Muscle of leg (tissue), 11 donors: Measurements from ENCODE around the gene C1QTNF7. TPM values are rescaled to one million over a fixed set of nuclear protein-coding genes. Genes with fewer than 3 reads are reported as not detected.

Experiments
- DNase-seq: peaks from one replicate; pipeline ENCODE4 v3.0.0; 2013
- H3K27ac ChIP-seq: one replicate; pipeline ENCODE4 v1.5.1; 2013; ENCODE audit warnings: mild to moderate bottlenecking, low read length, control low read depth
- H3K27me3 ChIP-seq: one replicate; pipeline ENCODE4 v1.6.1; 2013; ENCODE audit warnings: low read length; ENCODE audit not compliant: control insufficient read depth, insufficient read depth
- H3K36me3 ChIP-seq: one replicate; pipeline ENCODE4 v1.6.1; 2013; ENCODE audit warnings: low read length; ENCODE audit not compliant: control insufficient read depth, insufficient read depth
- H3K4me1 ChIP-seq: one replicate; pipeline ENCODE4 v1.6.1; 2013; ENCODE audit warnings: low read length; ENCODE audit not compliant: control insufficient read depth, insufficient read depth
- H3K4me3 ChIP-seq: one replicate; pipeline ENCODE4 v1.5.1; 2013; ENCODE audit warnings: low read length, control low read depth
- H3K9me3 ChIP-seq: replicated peaks from 2 replicates; pipeline ENCODE4 v1.6.1; 2013; ENCODE audit warnings: low read depth, low read length; ENCODE audit not compliant: control insufficient read depth
- WGBS: methylation state at CpG from one replicate; pipeline ENCODE4 v1.1.5; 2013; ENCODE audit warnings: missing lambda C conversion rate; ENCODE audit not compliant: insufficient coverage; 5-methylcytosine and 5-hydroxymethylcytosine counted together
- polyA plus RNA-seq, 8 donors: library from polyadenylated mRNA; unstranded; fragments of 120-200 nt; gene quantifications; one replicate each; pipeline versions ENCODE4 v1.2.1 to v1.2.3, GENCODE V29; 2013; ENCODE audit warnings: inconsistent platforms in 1 of 8, low replicate concordance in 1 of 8; ENCODE audit not compliant: insufficient read length in 8 of 8, insufficient read depth in 1 of 8
- total RNA-seq: library from RNA; stranded (reverse); fragments of 120-200 nt; gene quantifications from one replicate; pipeline ENCODE4 v1.2.4, GENCODE V29; 2013

C1QTNF7 gene
- total and polyA plus RNA-seq, 9 donors, result 0.66 to 3.2 (median 1.2) TPM

DNA sequence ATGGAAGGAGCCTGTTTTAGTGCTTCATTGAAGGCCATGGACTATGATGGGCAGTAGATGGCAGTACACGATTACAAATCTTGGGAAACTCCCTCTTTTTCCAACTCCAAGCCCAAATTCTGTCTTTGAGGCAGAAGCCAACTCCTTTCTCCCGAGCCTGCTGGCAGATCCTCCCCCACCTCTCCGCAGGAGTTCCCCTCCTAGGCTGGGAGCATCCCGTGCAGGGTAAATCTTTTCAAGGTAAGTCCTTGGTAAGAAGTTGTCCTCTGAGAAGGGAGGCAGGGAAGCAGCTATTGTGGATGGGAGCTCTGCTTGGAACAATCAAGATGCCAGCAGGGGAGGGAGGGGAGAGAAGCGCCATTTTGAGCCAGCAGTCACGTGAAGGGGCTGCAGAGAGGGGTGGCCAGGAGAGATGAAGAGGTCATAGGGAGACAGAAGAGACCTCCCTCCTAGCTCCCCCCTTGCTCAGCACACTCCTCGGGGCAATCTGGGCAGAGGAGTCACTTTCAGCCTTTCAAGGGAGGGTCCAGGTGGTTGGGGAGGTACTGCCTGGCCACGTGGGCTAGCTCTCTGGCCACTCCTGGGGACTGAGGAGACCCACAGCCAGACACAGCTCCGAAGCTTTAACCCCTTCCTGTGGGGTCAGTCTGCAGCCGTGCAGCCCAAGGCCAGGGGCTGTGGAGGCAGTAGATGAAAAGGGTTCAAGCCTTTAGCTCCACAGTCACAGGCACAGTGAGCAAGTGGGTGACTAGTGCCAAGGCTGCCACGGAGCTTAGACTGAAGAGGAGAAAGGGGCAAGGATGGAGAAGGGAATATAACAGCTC lies 51.5 kb downstream of the C1QTNF7 start:
- Histone ChIP-seq H3K4me1 (peaks cover 7% of the 10 kb centered on the region), H3K27ac (peak overlapping the region; percentile 78), H3K4me3 (peak overlapping the region; percentile 46)

DNA sequence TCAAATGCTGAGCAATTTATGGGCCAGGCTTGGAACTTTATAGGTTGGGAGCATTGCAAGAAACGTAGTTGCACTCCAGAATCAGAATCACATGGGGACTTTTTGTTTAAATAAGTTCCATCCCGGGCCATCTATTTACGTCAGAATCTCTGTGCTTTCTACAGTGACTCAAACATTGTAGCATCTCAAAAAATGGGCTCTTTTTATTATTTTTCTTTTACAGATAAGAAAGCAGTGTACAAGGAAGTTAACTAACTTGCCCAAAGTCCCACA lies 52.0 kb downstream of the C1QTNF7 start:
- Histone ChIP-seq H3K36me3 (peaks cover 21% of the 10 kb centered on the region), H3K27me3 (no peaks in the 10 kb centered on the region), H3K9me3 (peaks cover 3% of the 10 kb centered on the region), H3K4me3 (peak overlapping the region; percentile 46), H3K27ac (peak overlapping the region; percentile 78), H3K4me1 (peaks cover 7% of the 10 kb centered on the region)
- WGBS, result no CpG with 5 or more reads among the region's 3 CpGs
- DNase-seq, result peak; percentile 87

More for the DNA sequence above, 51.5 kb downstream of the C1QTNF7 start:
- peaks cover 19% of the 10 kb centered on the region for H3K36me3 ChIP-seq
- H3K9me3 ChIP-seq, result no peaks in the 10 kb centered on the region
- H3K27me3 ChIP-seq, result no peaks in the 10 kb centered on the region
- WGBS, result 15% methylated on average over 4 of the region's 11 CpGs
- peak; percentile 95 for DNase-seq

DNA sequence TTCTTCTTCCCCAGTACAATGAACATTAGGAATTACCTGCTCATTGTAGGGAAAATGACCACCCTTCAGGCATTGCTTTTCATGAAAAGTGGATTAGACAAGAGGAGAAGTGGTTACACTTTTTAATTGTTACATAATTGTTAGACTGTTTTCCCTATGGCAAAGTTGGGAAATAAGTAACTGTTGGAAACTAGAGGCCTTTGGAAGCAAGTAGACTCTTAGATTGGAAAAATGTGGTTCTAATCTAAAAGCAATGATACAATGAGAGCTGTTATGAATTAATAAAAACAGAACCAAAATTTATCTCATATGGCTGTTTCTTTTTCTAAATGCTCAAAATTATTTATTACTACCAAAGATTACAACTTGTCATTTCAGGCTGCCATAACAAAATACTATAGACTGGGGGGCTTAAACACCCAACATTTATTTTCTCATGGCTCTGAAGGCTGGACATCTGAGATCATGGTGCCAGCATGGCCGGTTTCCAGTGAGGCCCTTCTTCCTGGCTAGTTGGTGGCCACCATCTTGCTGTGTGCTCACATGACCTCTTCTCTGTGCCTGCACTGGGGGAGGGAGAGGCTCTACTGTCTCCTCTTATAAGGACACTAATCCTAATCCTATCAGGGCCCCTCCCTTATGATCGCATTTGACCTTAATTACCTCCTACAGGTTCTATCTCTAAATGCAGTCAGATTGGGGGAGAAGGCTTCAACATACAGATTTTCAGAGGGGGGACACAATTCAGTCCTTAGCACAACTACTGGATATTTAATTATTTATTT lies 54.3 kb downstream of the C1QTNF7 start:
- Histone ChIP-seq H3K4me3 (no peak overlapping the region), H3K27me3 (no peaks in the 10 kb centered on the region), H3K36me3 (peaks cover 18% of the 10 kb centered on the region), H3K27ac (no peak overlapping the region), H3K9me3 (peaks cover 8% of the 10 kb centered on the region), H3K4me1 (peaks cover 7% of the 10 kb centered on the region)
- no CpG with 5 or more reads among the region's 2 CpGs for WGBS
- peak; percentile 53 for DNase-seq

GRCh38 chr4:15482842-15483241 lies 55.0 kb downstream of the C1QTNF7 start:
- H3K9me3 ChIP-seq, result peaks cover 10% of the 10 kb centered on the region
- 50% methylated on average over 1 of the region's 2 CpGs for whole genome bisulfite sequencing
- no peak overlapping the region for H3K27ac ChIP-seq
- H3K36me3 ChIP-seq, result peaks cover 18% of the 10 kb centered on the region
- H3K27me3 ChIP-seq, result no peaks in the 10 kb centered on the region
- no peak for DNase-seq
- peaks cover 7% of the 10 kb centered on the region for H3K4me1 ChIP-seq
- H3K4me3 ChIP-seq, result no peak overlapping the region

DNA sequence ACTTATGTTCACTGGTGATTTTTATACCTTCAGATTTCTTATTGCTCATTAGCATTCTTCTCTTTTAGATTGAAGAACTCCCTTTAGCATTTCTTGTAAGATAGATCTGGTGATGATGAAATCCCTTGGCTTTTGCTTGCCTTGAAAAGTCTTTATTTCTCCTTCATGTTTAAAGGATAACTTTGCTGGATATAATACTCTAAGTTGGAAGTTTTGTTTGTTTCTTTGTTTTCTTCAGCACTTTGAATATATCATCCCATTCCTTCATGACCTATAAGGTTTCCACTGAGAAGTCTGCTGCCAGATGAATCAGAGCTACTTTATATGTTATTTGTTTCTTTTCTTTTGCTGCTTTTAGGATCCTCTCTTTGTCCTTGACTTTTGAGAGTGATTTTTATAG lies 60.3 kb downstream of the C1QTNF7 start:
- DNase-seq, result no peak

DNA sequence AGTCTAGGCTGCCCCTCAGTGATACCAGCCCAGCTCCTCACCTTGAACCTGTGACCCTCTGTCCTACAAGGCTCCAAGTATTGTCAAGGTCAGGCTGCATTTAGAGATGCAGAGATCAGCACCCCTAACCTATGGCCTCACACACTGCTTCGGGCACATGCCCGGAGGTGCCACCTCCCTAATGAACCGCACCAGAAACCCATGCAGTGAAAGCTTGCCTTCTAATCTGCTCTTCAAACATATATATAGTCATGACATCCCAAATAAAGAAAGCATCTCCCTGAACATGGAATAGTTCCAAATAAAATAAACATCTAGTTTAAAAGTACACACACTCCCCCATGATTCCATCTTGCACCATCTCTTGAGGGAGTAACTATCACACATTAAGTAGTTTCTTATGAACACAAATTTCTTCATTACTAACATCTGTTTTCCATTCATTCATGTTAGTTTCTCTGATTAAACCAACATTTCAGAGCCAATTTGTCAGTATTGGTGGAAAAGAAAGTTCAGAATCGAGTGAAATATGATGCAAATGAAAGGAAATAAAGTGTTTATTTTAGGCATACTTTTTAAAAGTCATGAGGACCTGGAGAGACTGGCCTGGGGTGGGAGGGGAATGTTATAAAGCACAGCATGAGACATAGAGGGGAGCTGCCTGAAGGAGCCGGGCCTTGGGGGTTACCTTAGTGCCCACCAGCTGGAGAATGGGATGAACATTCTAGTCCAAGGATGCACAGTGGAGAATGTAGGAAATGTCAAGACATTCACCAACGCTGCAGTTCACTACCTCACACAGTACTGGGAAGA lies 61.0 kb downstream of the C1QTNF7 start:
- Histone ChIP-seq H3K27me3 (no peaks in the 10 kb centered on the region), H3K4me1 (peaks cover 2% of the 10 kb centered on the region), H3K27ac (peak overlapping the region; percentile 44), H3K4me3 (no peak overlapping the region), H3K9me3 (peaks cover 18% of the 10 kb centered on the region), H3K36me3 (peaks cover 4% of the 10 kb centered on the region)
- DNase-seq, result peak; percentile 83
- 72% methylated on average over 5 of the region's 6 CpGs for WGBS

More for the DNA sequence above, 60.3 kb downstream of the C1QTNF7 start:
- H3K9me3 ChIP-seq, result peaks cover 18% of the 10 kb centered on the region
- H3K36me3 ChIP-seq, result peaks cover 10% of the 10 kb centered on the region
- H3K27me3 ChIP-seq, result no peaks in the 10 kb centered on the region
- peaks cover 2% of the 10 kb centered on the region for H3K4me1 ChIP-seq
- no peak overlapping the region for H3K27ac ChIP-seq
- H3K4me3 ChIP-seq, result no peak overlapping the region

- no peak for DNase-seq
- Histone ChIP-seq H3K27ac (no peak overlapping the region), H3K4me1 (peaks cover 2% of the 10 kb centered on the region), H3K27me3 (no peaks in the 10 kb centered on the region), H3K9me3 (peaks cover 17% of the 10 kb centered on the region), H3K4me3 (no peak overlapping the region), H3K36me3 (peaks cover 4% of the 10 kb centered on the region)
- 95% methylated on average over 2 of the region's 2 CpGs for whole genome bisulfite sequencing
Measured at GRCh38 chr4:15489551-15489950, 61.7 kb downstream of the C1QTNF7 start.

DNA sequence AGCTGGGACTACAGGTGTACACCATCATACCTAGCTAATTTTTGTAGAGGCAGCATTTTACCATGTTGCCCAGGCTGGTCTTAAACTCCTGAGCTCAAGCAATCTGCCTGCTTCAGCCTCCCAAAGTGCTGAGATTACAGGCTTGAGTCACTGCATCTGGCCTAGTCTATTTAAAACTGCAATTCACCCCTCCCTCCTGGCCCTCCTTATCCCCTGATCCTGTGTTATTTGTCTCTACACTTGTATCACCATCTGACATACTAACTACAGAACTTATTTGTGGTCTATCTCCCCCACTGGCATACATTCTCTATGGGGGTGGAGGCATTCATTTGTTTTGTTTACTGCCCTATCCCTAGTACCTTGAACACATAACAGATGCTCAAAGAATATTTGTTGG lies 65.6 kb downstream of the C1QTNF7 start:
- Histone ChIP-seq H3K36me3 (peaks cover 2% of the 10 kb centered on the region), H3K4me3 (no peak overlapping the region), H3K4me1 (peaks cover 2% of the 10 kb centered on the region), H3K27ac (no peak overlapping the region), H3K27me3 (no peaks in the 10 kb centered on the region), H3K9me3 (peaks cover 9% of the 10 kb centered on the region)
- no peak for DNase-seq

GRCh38 chr4:15495621-15496020 lies 67.8 kb downstream of the C1QTNF7 start:
- Histone ChIP-seq H3K27ac (no peak overlapping the region), H3K4me3 (no peak overlapping the region), H3K27me3 (no peaks in the 10 kb centered on the region), H3K4me1 (no peaks in the 10 kb centered on the region), H3K36me3 (peaks cover 2% of the 10 kb centered on the region), H3K9me3 (peaks cover 5% of the 10 kb centered on the region)
- WGBS, result no CpG with 5 or more reads among the region's 1 CpG
- DNase-seq, result peak; percentile 27
